ENCODE results near the gene ODF4.
"Not testable (repeated sequence)": the region's sequence is repeated elsewhere in the genome, so short reads cannot be mapped to it uniquely, and the experiment has no call there.

GRCh38 chr17:8347001-8347400 is 7.4 kb downstream of the ODF4 start:
- not testable (repeated sequence) for TF ChIP-seq CTCF (IDR thresholded peaks at IDR 0.05 in 4 of 5, conservative IDR thresholded peaks at IDR 0.05 in 1 of 5); POLR2A (IDR thresholded peaks at IDR 0.05)

All from gastrocnemius medialis (tissue), 4 donors.